Stomach (tissue), 9 donors: Measurements from ENCODE around the gene ADGB. TPM values are rescaled to one million over a fixed set of nuclear protein-coding genes. Genes with fewer than 3 reads are reported as not detected.

Experiments used
- DNase-seq, 2 donors: peaks; one replicate each; pipeline versions ENCODE4 v3.0.0 to v3.0.0-alpha.2; 2013 to 2019
- H3K27ac ChIP-seq, 5 donors: fragments of 200-600 bp in 4 of 5; sonication (generic) in 4 of 5; one replicate each; pipeline ENCODE4 v1.5.1; 2013 to 2019; ENCODE audit warnings: mild to moderate bottlenecking in 1 of 5, moderate library complexity in 1 of 5
- H3K27me3 ChIP-seq, 3 donors: fragments of 200-600 bp; sonication (generic); one replicate each; pipeline ENCODE4 v1.5.1; 2017 to 2019; ENCODE audit warnings: mixed run types in 1 of 3
- H3K36me3 ChIP-seq, 4 donors: fragments of 200-600 bp; sonication (generic); 1 replicate in 3 of 4; 2 replicates in 1 of 4; pipeline ENCODE4 v1.5.1; 2016 to 2019
- H3K4me1 ChIP-seq, 4 donors: fragments of 200-600 bp; sonication (generic); one replicate each; pipeline ENCODE4 v1.5.1; 2016 to 2019
- H3K4me3 ChIP-seq, 4 donors: fragments of 200-600 bp; sonication (generic) in 3 of 4; one replicate each; pipeline ENCODE4 v1.5.1; 2016 to 2019; ENCODE audit warnings: mild to moderate bottlenecking in 1 of 4
- H3K9me3 ChIP-seq, 4 donors: fragments of 200-600 bp; sonication (generic); one replicate each; pipeline ENCODE4 v1.5.1; 2016 to 2019
- CTCF ChIP-seq, 7 experiments: fragments of 450-650 bp in 4 of 7; fragments of 200-600 bp in 3 of 7; sonication (generic) in 3 of 7; IDR thresholded peaks; one replicate each; pipeline ENCODE4 v1.5.1; 2016 to 2019; ENCODE audit warnings: antibody characterized with exemption in 7 of 7, control low read depth in 2 of 7, mild to moderate bottlenecking in 1 of 7
- EP300 ChIP-seq: sonication (generic); formaldehyde crosslinking; IDR thresholded peaks from one replicate; pipeline ENCODE4 v1.6.1; 2017; ENCODE audit warnings: antibody characterized with exemption
- POLR2A ChIP-seq, 4 donors: fragments of 450-650 bp; IDR thresholded peaks; one replicate each; pipeline ENCODE4 v1.6.1; 2016; ENCODE audit warnings: antibody characterized with exemption in 4 of 4, control low read depth in 2 of 4, mild to moderate bottlenecking in 1 of 4, moderate library complexity in 1 of 4
- POLR2AphosphoS5 ChIP-seq, 3 donors: sonication (generic); formaldehyde crosslinking; IDR thresholded peaks; one replicate each; pipeline ENCODE4 v1.6.1; 2016; ENCODE audit warnings: antibody characterized with exemption in 3 of 3
- WGBS, 5 donors: extraction: QIAGEN DNeasy Blood & Tissue Kit in 3 of 5; methylation state at CpG; one replicate each; pipeline versions ENCODE4 v1.1.5 to v1.1.7; 2013 to 2018; 5-methylcytosine and 5-hydroxymethylcytosine counted together
- intact Hi-C: fragments of 100-400 bp; cut with DNase I; formaldehyde crosslinking; loops from one replicate; pipeline ENCODE4 v1.15.1; 2023; ENCODE audit warnings: low total_unique reads
- polyA plus RNA-seq, 3 donors: library from polyadenylated mRNA; stranded (reverse); fragments of 200-250 nt; gene quantifications; one replicate each; pipeline ENCODE4 v1.2.3, GENCODE V29; 2013
- total RNA-seq, 5 donors: library from RNA; depleted of rRNA; stranded (reverse); fragments of >200 nt; gene quantifications; one replicate each; pipeline versions ENCODE4 v1.1.0 to v1.2.3, GENCODE V29; 2014 to 2016
- donor health status: healthy with polysubstance abuse.
- donor health status: Bipolar disorder and iron deficiency.
- donor health status: healthy.

ADGB gene
- total and polyA plus RNA-seq, 8 donors = 0.29 TPM; not detected in 7

DNA sequence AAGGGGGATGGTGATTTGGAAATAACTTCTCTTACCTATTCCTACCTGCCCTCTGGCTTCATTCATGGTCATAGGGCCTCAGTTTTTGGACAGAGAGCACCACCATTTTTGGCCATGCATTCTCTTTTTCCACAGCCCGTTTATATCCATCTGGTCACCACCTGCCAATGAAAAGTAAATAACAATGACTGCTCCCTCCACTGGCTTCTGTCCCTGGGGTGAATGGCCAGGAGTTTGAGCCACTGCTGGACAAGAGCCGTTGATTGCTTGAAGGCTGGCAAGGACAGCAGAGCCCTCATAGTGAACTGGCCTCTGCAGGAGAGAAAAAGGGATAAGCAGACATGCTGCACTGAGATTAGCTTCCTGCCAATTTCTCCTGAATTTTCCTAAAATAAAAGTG lies 261.8 kb downstream of the ADGB start:
- Histone ChIP-seq H3K4me3 (no peak overlapping the region), H3K36me3 (no peaks in the 10 kb centered on the region), H3K9me3 (no peaks in the 10 kb centered on the region), H3K27me3 (no peaks in the 10 kb centered on the region), H3K4me1 (peaks cover 0 to 19% (median 3%) of the 10 kb centered on the region in 4 donors), H3K27ac (no peak overlapping the region)
- intact Hi-C loops = no loop called here
- DNase-seq = no peak
- WGBS, 5 donors = 29 to 64% (median 44%) methylated on average over 2 of the region's 2 CpGs
- TF ChIP-seq CTCF (IDR thresholded peaks at IDR 0.05) (no peak), POLR2A (IDR thresholded peaks at IDR 0.05) (no peak), POLR2AphosphoS5 (IDR thresholded peaks at IDR 0.05) (no peak), EP300 (no peak)

DNA sequence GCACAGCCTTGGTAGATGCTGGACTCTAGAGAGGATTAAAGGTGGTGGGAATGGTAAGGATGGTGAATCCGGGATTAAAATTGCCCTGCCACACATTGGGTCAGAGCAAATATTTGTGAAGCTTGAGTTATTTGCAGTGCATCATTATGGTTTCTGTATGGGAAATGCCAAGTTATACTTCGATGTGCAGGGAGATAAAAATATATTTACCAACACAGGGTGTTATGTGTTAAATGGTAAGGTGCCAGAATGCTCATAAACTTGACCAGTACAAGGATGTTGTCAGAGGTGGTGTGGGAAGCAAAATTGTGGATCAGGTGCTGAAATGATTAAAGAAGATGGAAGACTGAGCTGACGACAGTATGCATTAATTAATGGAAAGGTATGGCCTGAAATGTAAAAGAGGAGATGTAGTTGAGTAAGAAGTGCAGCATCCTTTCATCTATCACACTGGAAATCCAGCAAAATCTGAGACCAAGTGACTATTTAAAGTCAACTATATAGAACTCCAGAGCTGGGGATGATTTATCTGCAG lies 262.3 kb downstream of the ADGB start:
- Histone ChIP-seq H3K4me1 (peaks cover 0 to 19% (median 3%) of the 10 kb centered on the region in 4 donors), H3K27me3 (no peaks in the 10 kb centered on the region), H3K4me3 (no peak overlapping the region), H3K9me3 (no peaks in the 10 kb centered on the region), H3K27ac (no peak overlapping the region), H3K36me3 (no peaks in the 10 kb centered on the region)
- no peak for TF ChIP-seq POLR2A (IDR thresholded peaks at IDR 0.05)
- no peak for TF ChIP-seq CTCF (IDR thresholded peaks at IDR 0.05)
- no peak for TF ChIP-seq POLR2AphosphoS5 (IDR thresholded peaks at IDR 0.05)
- no peak for TF ChIP-seq EP300
- 52 to 74% (median 54%) methylated on average over 3 of the region's 3 CpGs for WGBS, 5 donors
- no peak for DNase-seq
- intact Hi-C loops = no loop called here

DNA sequence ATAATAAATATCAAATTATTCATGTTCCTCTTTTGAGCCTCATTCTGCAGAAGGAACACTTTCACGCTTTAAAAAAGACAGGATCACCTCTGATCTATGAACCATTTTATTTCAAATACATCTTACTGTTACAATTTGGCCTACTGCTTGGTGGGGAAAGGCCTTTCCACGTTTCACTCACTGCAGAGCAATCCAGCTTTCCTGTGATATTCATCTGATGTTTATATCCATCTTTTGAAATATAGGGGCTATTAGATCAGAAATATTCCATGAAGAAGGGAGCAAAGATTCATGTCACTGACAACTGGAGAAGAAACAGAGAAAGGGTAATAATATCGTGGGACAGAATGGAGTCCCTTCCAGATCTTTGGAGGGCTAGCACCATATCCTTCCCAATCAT lies 262.9 kb downstream of the ADGB start:
- no peak overlapping the region for H3K27ac ChIP-seq
- no peaks in the 10 kb centered on the region for H3K27me3 ChIP-seq
- no peaks in the 10 kb centered on the region for H3K9me3 ChIP-seq
- WGBS, 5 donors = 73 to 92% (median 81%) methylated on average over 3 of the region's 3 CpGs
- intact Hi-C loops = no loop called here
- H3K4me1 ChIP-seq = peaks cover 0 to 19% (median 3%) of the 10 kb centered on the region in 4 donors
- DNase-seq = no peak
- no peak overlapping the region for H3K4me3 ChIP-seq
- no peak for TF ChIP-seq POLR2A (IDR thresholded peaks at IDR 0.05)
- no peak for TF ChIP-seq EP300
- TF ChIP-seq POLR2AphosphoS5 (IDR thresholded peaks at IDR 0.05) = no peak
- no peak for TF ChIP-seq CTCF (IDR thresholded peaks at IDR 0.05)
- H3K36me3 ChIP-seq = no peaks in the 10 kb centered on the region

GRCh38 chr6:146862508-146862919 lies 263.7 kb downstream of the ADGB start:
- H3K36me3 ChIP-seq = no peaks in the 10 kb centered on the region
- no peak overlapping the region for H3K4me3 ChIP-seq
- no peak overlapping the region for H3K27ac ChIP-seq
- TF ChIP-seq EP300 (no peak), CTCF (IDR thresholded peaks at IDR 0.05) (no peak), POLR2A (IDR thresholded peaks at IDR 0.05) (no peak), POLR2AphosphoS5 (IDR thresholded peaks at IDR 0.05) (no peak)
- no peaks in the 10 kb centered on the region for H3K27me3 ChIP-seq
- no peak for DNase-seq
- peaks cover 0 to 16% (median 3%) of the 10 kb centered on the region in 4 donors for H3K4me1 ChIP-seq
- intact Hi-C loops = no loop called here
- no peaks in the 10 kb centered on the region for H3K9me3 ChIP-seq
- WGBS, 5 donors = 69 to 91% (median 82%) methylated on average over 4 of the region's 4 CpGs
